HL-60 (cell line): ENCODE results near the gene ZNF470.

Source experiments
- DNase-seq, 2 experiments: peaks; one replicate each; pipeline ENCODE4 v3.0.0-alpha.2; 2010 to 2020; ENCODE audit warnings: low read depth in 1 of 2, low spot score in 1 of 2
- H3K27ac ChIP-seq: fragments of 250-450 bp; sonication (Bioruptor Pico); replicated peaks from 2 replicates; pipeline ENCODE4 v1.5.1; 2020; ENCODE audit warnings: mild to moderate bottlenecking, moderate library complexity
- H3K27me3 ChIP-seq: fragments of 250-450 bp; sonication (Bioruptor Pico); 2 replicates; pipeline ENCODE4 v1.5.1; 2021; ENCODE audit warnings: mild to moderate bottlenecking, moderate library complexity; ENCODE audit not compliant: insufficient read depth, poor library complexity, severe bottlenecking
- H3K4me3 ChIP-seq: replicated peaks from 2 replicates; pipeline ENCODE4 v1.5.1; 2011; ENCODE audit warnings: mild to moderate bottlenecking, control low read depth, low read length; ENCODE audit not compliant: insufficient read depth
- CTCF ChIP-seq: IDR thresholded peaks from one replicate; pipeline ENCODE4 v1.5.1; 2011; ENCODE audit warnings: low read length, control low read depth, inconsistent platforms; ENCODE audit not compliant: insufficient read depth
- GABPA ChIP-seq: IDR thresholded peaks from 2 replicates; pipeline ENCODE4 v1.6.1; 2012; ENCODE audit warnings: low read depth
- POLR2AphosphoS5 ChIP-seq: IDR thresholded peaks from 2 replicates; pipeline ENCODE4 v1.6.1; 2012; ENCODE audit warnings: low read depth
- REST ChIP-seq: IDR thresholded peaks from 2 replicates; pipeline ENCODE4 v1.6.1; 2012; ENCODE audit warnings: low read depth; ENCODE audit not compliant: insufficient replicate concordance
- SPI1 ChIP-seq: IDR thresholded peaks from 2 replicates; pipeline ENCODE4 v1.6.1; 2012; ENCODE audit warnings: low read depth, mild to moderate bottlenecking, borderline replicate concordance

The ZNF470 gene

GRCh38 chr19:56554272-56554869 is 12.9 kb upstream of the ZNF470 start:
- no peak for DNase-seq
- no peaks in the 10 kb centered on the region for H3K27me3 ChIP-seq
- no peak overlapping the region for H3K4me3 ChIP-seq
- TF ChIP-seq SPI1 (no peak), REST (no peak), GABPA (no peak), CTCF (no peak)
- no peak overlapping the region for H3K27ac ChIP-seq

- H3K4me3 ChIP-seq = no peak overlapping the region
- H3K27ac ChIP-seq = no peak overlapping the region
- no peaks in the 10 kb centered on the region for H3K27me3 ChIP-seq
- no peak for TF ChIP-seq POLR2AphosphoS5
- TF ChIP-seq CTCF = no peak
- no peak for TF ChIP-seq REST
- no peak for TF ChIP-seq SPI1
- no peak for TF ChIP-seq GABPA
- no peak for DNase-seq
Observed at GRCh38 chr19:56562766-56563165, 4.5 kb upstream of the ZNF470 start.

- peak overlapping the region; percentile 79 for H3K27ac ChIP-seq
- no peaks in the 10 kb centered on the region for H3K27me3 ChIP-seq
- peak overlapping the region; percentile 96 for H3K4me3 ChIP-seq
- TF ChIP-seq CTCF (no peak), GABPA (no peak), POLR2AphosphoS5 (no peak)
- DNase-seq = peak; percentile 35 to 65
Observed at GRCh38 chr19:56566904-56567273, 379 bp upstream of the ZNF470 start.

- Histone ChIP-seq H3K4me3 (no peak overlapping the region), H3K27ac (no peak overlapping the region), H3K27me3 (no peaks in the 10 kb centered on the region)
- TF ChIP-seq POLR2AphosphoS5 = no peak
- no peak for DNase-seq
Observed at GRCh38 chr19:56572589-56572988, 5.3 kb downstream of the ZNF470 start.
